OCI-LY7 (cell line): ENCODE measurements around the gene CYFIP1. TPM values are rescaled to one million over a fixed set of nuclear protein-coding genes. Genes with fewer than 3 reads are reported as not detected.
"Not testable (repeated sequence)": the region's sequence is repeated elsewhere in the genome, so short reads cannot be mapped to it uniquely, and the experiment has no call there.

Experiments
- BruUV-seq: library from RNA; stranded (reverse); fragments of 400-500 nt; replicated peaks from 2 replicates; lab custom pipeline; 2021; lab: Mats Ljungman, UMichigan
- CTCF ChIA-PET: fragments of 300-600 bp; sonication (Branson Sonifier 250); formaldehyde crosslinking; loops from one replicate; lab custom pipeline; 2022; ENCODE audit warnings: antibody characterized with exemption; ENCODE audit not compliant: unreplicated experiment; lab: Charles Lee
- POLR2A ChIA-PET: fragments of 300-600 bp; sonication (Branson Sonifier 250); formaldehyde crosslinking; loops from one replicate; lab custom pipeline; 2022; ENCODE audit warnings: antibody characterized with exemption; lab: Charles Lee
- DNase-seq: peaks from one replicate; pipeline ENCODE4 v3.0.0-alpha.2; 2015; ENCODE audit warnings: low spot score
- H2AFZ ChIP-seq: fragments of 200-600 bp; sonication (generic), shearing (Covaris generic); 2 replicates; pipeline ENCODE4 v1.6.1; 2014; ENCODE audit warnings: mild to moderate bottlenecking, antibody characterized with exemption, low read length, moderate library complexity
- H3K27ac ChIP-seq: fragments of 200-600 bp; sonication (generic); 2 replicates; pipeline ENCODE4 v1.5.1; 2014; ENCODE audit warnings: mixed run types, low read depth, mild to moderate bottlenecking, moderate library complexity, low read length, inconsistent platforms; ENCODE audit not compliant: poor library complexity, severe bottlenecking
- H3K36me3 ChIP-seq: fragments of 200-600 bp; sonication (generic); 2 replicates; pipeline ENCODE4 v1.6.1; 2014; ENCODE audit warnings: mild to moderate bottlenecking, antibody characterized with exemption, low read length, moderate library complexity, mixed read lengths; ENCODE audit not compliant: insufficient read depth
- H3K4me1 ChIP-seq: fragments of 200-600 bp; sonication (generic); 2 replicates; pipeline ENCODE4 v1.5.1; 2014; ENCODE audit warnings: mild to moderate bottlenecking, low read length; ENCODE audit not compliant: insufficient read depth, poor library complexity, severe bottlenecking
- H3K4me2 ChIP-seq: fragments of 200-600 bp; sonication (generic); 2 replicates; pipeline ENCODE4 v1.6.1; 2014; ENCODE audit warnings: mild to moderate bottlenecking, low read length
- H3K4me3 ChIP-seq: fragments of 200-600 bp; sonication (generic); 2 replicates; pipeline ENCODE4 v1.5.1; 2014; ENCODE audit warnings: mild to moderate bottlenecking, low read depth, low read length; ENCODE audit not compliant: poor library complexity, severe bottlenecking
- H3K79me2 ChIP-seq: fragments of 200-600 bp; sonication (generic); 2 replicates; pipeline ENCODE4 v1.6.1; 2016; ENCODE audit warnings: low read depth, mild to moderate bottlenecking, low read length, moderate library complexity, mixed read lengths; ENCODE audit not compliant: insufficient read depth
- H3K9me2 ChIP-seq: fragments of 200-600 bp; sonication (generic); 2 replicates; pipeline ENCODE4 v1.6.1; 2016; ENCODE audit warnings: mild to moderate bottlenecking, low read length, mixed read lengths; ENCODE audit not compliant: insufficient read depth
- H3K9me3 ChIP-seq: fragments of 200-600 bp; sonication (generic); 2 replicates; pipeline ENCODE4 v1.6.1; 2014; ENCODE audit warnings: mild to moderate bottlenecking, mixed run types, low read length, mixed read lengths
- H4K20me1 ChIP-seq: fragments of 200-600 bp; sonication (generic); 2 replicates; pipeline ENCODE4 v1.6.1; 2014; ENCODE audit warnings: mild to moderate bottlenecking, antibody characterized with exemption, low read length, moderate library complexity, mixed read lengths; ENCODE audit not compliant: insufficient read depth
- CTCF ChIP-seq: fragments of 200-600 bp; sonication (generic); conservative IDR thresholded peaks from 2 replicates; pipeline ENCODE4 v1.5.1; 2014; ENCODE audit warnings: mild to moderate bottlenecking, antibody characterized with exemption, low read length, moderate library complexity, mixed read lengths
- EZH2phosphoT487 ChIP-seq: fragments of 200-600 bp; sonication (generic); IDR thresholded peaks from 2 replicates; pipeline ENCODE4 v1.6.1; 2018; ENCODE audit warnings: low read depth, borderline replicate concordance, mild to moderate bottlenecking, mixed run types, antibody characterized with exemption, low read length, moderate library complexity, mixed read lengths
- intact Hi-C: fragments of 100-400 bp; cut with micrococcal nuclease; formaldehyde crosslinking; loops from one replicate; pipeline ENCODE4 v1.10.0; 2022; ENCODE audit not compliant: unreplicated experiment
- total RNA-seq, 2 experiments: library from RNA; depleted of rRNA in 1 of 2; stranded (reverse); fragments of >200 nt in 1 of 2; shearing (Covaris generic) in 1 of 2; gene quantifications; 2 replicates each; pipeline ENCODE4 v1.2.3, GENCODE V29; 2014 to 2022

The CYFIP1 gene
- total RNA-seq, 2 experiments from 2014 or later: 0.98 to 1.3 TPM

- Histone ChIP-seq H3K9me3 (no peaks in the 10 kb centered on the region), H3K4me3 (no peak overlapping the region), H3K4me1 (no peaks in the 10 kb centered on the region), H2AFZ (no peak overlapping the region), H3K4me2 (no peak overlapping the region), H3K9me2 (no peaks in the 10 kb centered on the region), H3K27ac (no peak overlapping the region), H3K36me3 (peaks cover 31% of the 10 kb centered on the region), H3K79me2 (no peaks in the 10 kb centered on the region), H4K20me1 (no peaks in the 10 kb centered on the region)
- DNase-seq: no peak
- ChIA-PET CTCF (no interaction called here), POLR2A (no interaction called here)
- intact Hi-C loops: no loop called here
- no peak for TF ChIP-seq CTCF
- TF ChIP-seq EZH2phosphoT487: no peak
- BruUV-seq: no TSS peak
Observed at GRCh38 chr15:22992024-22992326, 11.8 kb upstream of the CYFIP1 start.

GRCh38 chr15:22989576-22990477 lies 9.7 kb upstream of the CYFIP1 start:
- BruUV-seq: no TSS peak
- Histone ChIP-seq H3K9me3 (no peaks in the 10 kb centered on the region), H3K27ac (no peak overlapping the region), H3K9me2 (no peaks in the 10 kb centered on the region), H3K4me2 (no peak overlapping the region), H3K36me3 (peaks cover 12% of the 10 kb centered on the region), H3K4me3 (no peak overlapping the region), H3K79me2 (no peaks in the 10 kb centered on the region), H4K20me1 (no peaks in the 10 kb centered on the region), H3K4me1 (no peaks in the 10 kb centered on the region), H2AFZ (no peak overlapping the region)
- DNase-seq: no peak
- TF ChIP-seq CTCF: 0 out of 2 replicates have a peak, but pooled peaks have one; percentile 23
- no peak for TF ChIP-seq EZH2phosphoT487
- POLR2A ChIA-PET: no interaction called here
- CTCF ChIA-PET: no interaction called here
- intact Hi-C loops: no loop called here

GRCh38 chr15:22988811-22989210 lies 8.6 kb upstream of the CYFIP1 start:
- no peaks in the 10 kb centered on the region for H3K9me2 ChIP-seq
- no peak for DNase-seq
- CTCF ChIA-PET: no interaction called here
- no peaks in the 10 kb centered on the region for H3K79me2 ChIP-seq
- H3K9me3 ChIP-seq: no peaks in the 10 kb centered on the region
- no peak overlapping the region for H3K27ac ChIP-seq
- no peaks in the 10 kb centered on the region for H3K4me1 ChIP-seq
- intact Hi-C loops: no loop called here
- BruUV-seq: no TSS peak
- no peak overlapping the region for H3K4me3 ChIP-seq
- H2AFZ ChIP-seq: no peak overlapping the region
- H3K4me2 ChIP-seq: no peak overlapping the region
- H3K36me3 ChIP-seq: peaks cover 2% of the 10 kb centered on the region
- TF ChIP-seq CTCF: no peak
- TF ChIP-seq EZH2phosphoT487: no peak
- H4K20me1 ChIP-seq: no peaks in the 10 kb centered on the region
- POLR2A ChIA-PET: no interaction called here

GRCh38 chr15:22981931-22982330 lies 1.8 kb upstream of the CYFIP1 start:
- H3K9me3 ChIP-seq, intact Hi-C loops, DNase-seq, H3K27ac ChIP-seq, H3K4me1 ChIP-seq, H3K36me3 ChIP-seq, H3K9me2 ChIP-seq, CTCF ChIA-PET, BruUV-seq, H4K20me1 ChIP-seq, H3K4me2 ChIP-seq, H2AFZ ChIP-seq, H3K4me3 ChIP-seq, POLR2A ChIA-PET, H3K79me2 ChIP-seq: not testable (repeated sequence)
